A172 (cell line): ENCODE results near the gene CAMTA2. TPM values are rescaled to one million over a fixed set of nuclear protein-coding genes. Genes with fewer than 3 reads are reported as not detected.
"Not testable (repeated sequence)": the region's sequence is repeated elsewhere in the genome, so short reads cannot be mapped to it uniquely, and the experiment has no call there.

Experiments
- DNase-seq: peaks from one replicate; pipeline ENCODE4 v3.0.0-alpha.2; 2015; ENCODE audit warnings: low spot score
- total RNA-seq: library from RNA; depleted of rRNA; stranded (reverse); fragments of >200 nt; shearing (Covaris generic); gene quantifications from 2 replicates; pipeline ENCODE4 v1.2.3, GENCODE V29; 2014; rRNA removed

The CAMTA2 gene
- total RNA-seq, 1 experiment from 2014 or later: 7.1 TPM

- no peak for DNase-seq
Observed at GRCh38 chr17:4931963-4932362, 55.5 kb downstream of the CAMTA2 start, which contains the start of gene GP1BA. GP1BA (plus strand) TSS chr17:4932277; CDS start chr17:4932605, 328 bp downstream.

DNA sequence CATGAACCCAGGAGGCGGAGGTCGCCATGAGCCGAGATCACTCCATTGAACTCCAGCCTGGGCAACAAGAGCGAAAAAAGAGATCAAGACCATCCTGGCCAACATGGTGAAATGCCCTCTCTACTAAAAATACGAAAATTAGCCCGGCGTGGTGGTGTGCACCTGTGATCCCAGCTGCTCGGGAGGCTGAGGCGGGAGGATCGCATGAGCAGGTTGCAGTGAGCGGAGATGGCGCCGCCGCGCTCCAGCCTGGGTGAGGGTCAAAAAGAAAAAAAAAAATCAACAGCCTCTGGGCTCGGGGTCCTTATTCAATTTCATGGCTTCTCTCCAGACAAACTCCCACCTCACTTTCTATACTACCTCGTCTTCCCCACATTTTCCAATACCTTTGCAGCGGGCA lies 58.6 kb downstream of the CAMTA2 start:
- DNase-seq: no peak

GRCh38 chr17:4926577-4927335 lies 60.7 kb downstream of the CAMTA2 start:
- not testable (repeated sequence) for DNase-seq

DNA sequence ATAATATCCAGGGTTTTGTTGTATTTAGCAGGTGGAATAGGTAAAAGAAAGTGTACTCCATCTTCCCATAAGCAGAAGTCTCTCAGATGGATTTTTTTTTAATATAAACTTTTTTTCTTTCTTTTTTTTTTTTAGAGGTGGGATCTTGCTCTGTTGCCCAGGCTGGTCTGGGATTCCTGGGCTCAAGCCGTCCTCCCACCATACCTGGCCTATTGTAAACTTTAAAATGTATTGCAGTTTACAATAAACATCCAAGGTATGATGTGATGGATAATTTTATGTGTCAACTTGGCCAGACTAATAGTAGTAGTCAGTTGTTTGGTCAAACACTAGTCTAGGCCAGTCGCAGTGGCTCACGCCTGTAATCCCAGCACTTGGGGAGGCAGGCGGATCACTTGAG lies 66.2 kb downstream of the CAMTA2 start:
- DNase-seq: no peak

DNA sequence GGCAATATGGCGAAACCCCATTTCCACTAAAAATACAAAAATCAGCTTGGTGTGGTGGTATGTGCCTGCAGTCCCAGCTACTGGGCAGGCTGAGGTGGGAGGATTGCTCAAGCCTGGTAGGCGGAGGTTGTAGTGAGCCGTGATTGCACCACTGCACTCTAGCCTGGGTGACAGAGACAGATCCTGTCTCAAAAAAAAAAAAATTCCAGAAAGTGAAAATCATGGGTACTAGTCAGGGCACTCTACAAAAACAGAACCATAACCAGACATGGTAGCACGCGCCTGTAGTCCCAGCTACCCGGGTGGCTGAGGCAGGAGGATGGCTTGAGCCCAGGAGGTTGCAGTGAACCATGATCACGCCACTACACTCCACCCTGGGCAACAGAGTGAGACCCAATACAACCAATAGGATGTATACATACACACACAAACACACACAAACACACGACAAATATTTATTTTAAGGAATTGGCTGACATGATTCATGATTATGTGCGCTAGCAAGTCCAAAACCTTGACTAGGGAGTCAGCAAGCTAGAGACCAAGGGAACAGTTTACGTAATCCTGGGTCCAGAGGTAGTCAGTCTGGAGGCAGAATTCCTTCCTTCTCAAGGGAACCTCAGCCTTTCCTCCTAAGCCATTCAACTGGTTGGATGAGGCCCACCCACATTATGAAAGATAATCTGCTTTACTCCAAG lies 67.0 kb downstream of the CAMTA2 start:
- no peak for DNase-seq

- DNase-seq: no peak
Observed at GRCh38 chr17:4919511-4920047, 67.9 kb downstream of the CAMTA2 start.

Other genes with a start within 250 kb of the CAMTA2 start
- 0.07 and 0.21 TPM in 2 replicates for gene ZMYND15, start 247.8 kb downstream of the CAMTA2 start, total RNA-seq
- 5.1 and 8.1 TPM in 2 replicates for gene CXCL16, start 247.7 kb downstream of the CAMTA2 start, total RNA-seq
- not detected in 2 replicates for gene TM4SF5, start 215.8 kb downstream of the CAMTA2 start, total RNA-seq
- gene VMO1, start 201.3 kb downstream of the CAMTA2 start, total RNA-seq: not detected in 2 replicates
- gene GLTPD2, start 198.7 kb downstream of the CAMTA2 start, total RNA-seq: not detected in 2 replicates
- gene PSMB6, start 191.5 kb downstream of the CAMTA2 start, total RNA-seq: 351 and 425 TPM in 2 replicates
- gene PLD2, start 180.5 kb downstream of the CAMTA2 start, total RNA-seq: 17.6 and 18.0 TPM in 2 replicates
- gene MINK1, start 154.3 kb downstream of the CAMTA2 start, total RNA-seq: 31.4 and 31.6 TPM in 2 replicates
- 0.07 and 0.48 TPM in 2 replicates for gene C17orf107, start 88.1 kb downstream of the CAMTA2 start, total RNA-seq
- gene CHRNE, start 84.6 kb downstream of the CAMTA2 start, total RNA-seq: not detected in 2 replicates
- gene GP1BA, start 55.4 kb downstream of the CAMTA2 start, total RNA-seq: 0.17 TPM in 1 of 2 replicates, not detected in the other
- gene SLC25A11, start 47.6 kb downstream of the CAMTA2 start, total RNA-seq: 80.8 and 82.6 TPM in 2 replicates
- gene RNF167, start 47.4 kb downstream of the CAMTA2 start, total RNA-seq: 48.2 and 49.2 TPM in 2 replicates
- 1,113 and 1,180 TPM in 2 replicates for gene PFN1, start 39.1 kb downstream of the CAMTA2 start, total RNA-seq
- gene ENO3, start 36.6 kb downstream of the CAMTA2 start, total RNA-seq: 4.0 and 12.3 TPM in 2 replicates
- gene SPAG7, start 19.9 kb downstream of the CAMTA2 start, total RNA-seq: 74.4 and 90.6 TPM in 2 replicates
- gene INCA1, start 9.8 kb upstream of the CAMTA2 start, total RNA-seq: 0.88 and 1.5 TPM in 2 replicates
- 123 and 125 TPM in 2 replicates for gene KIF1C, start 10.3 kb upstream of the CAMTA2 start, total RNA-seq
- 0.05 and 0.16 TPM in 2 replicates for gene SLC52A1, start 47.8 kb upstream of the CAMTA2 start, total RNA-seq
- gene ZFP3, start 90.8 kb upstream of the CAMTA2 start, total RNA-seq: 0.72 and 1.1 TPM in 2 replicates
- gene ZNF232, start 124.2 kb upstream of the CAMTA2 start, total RNA-seq: not detected in 2 replicates
- gene USP6, start 128.4 kb upstream of the CAMTA2 start, total RNA-seq: 0.07 TPM in 1 of 2 replicates, not detected in the other
- 16.1 and 20.9 TPM in 2 replicates for gene ZNF594, start 204.2 kb upstream of the CAMTA2 start, total RNA-seq
- not detected in 2 replicates for gene SCIMP, start 247.2 kb upstream of the CAMTA2 start, total RNA-seq